HG03442 (cell line): Measurements from ENCODE around the gene SP6.

Experiments used
- ATAC-seq: cut with Tn5 transposase; IDR thresholded peaks from one replicate; pipeline ENCODE4 v1.9.1; 2021; ENCODE audit warnings: mild to moderate bottlenecking, moderate library complexity; ENCODE audit not compliant: unreplicated experiment

The SP6 gene

GRCh38 chr17:47879776-47880454 is 29.0 kb upstream of the SP6 start:
- no peak for ATAC-seq

GRCh38 chr17:47879028-47879585 is 28.1 kb upstream of the SP6 start:
- ATAC-seq: no peak

- ATAC-seq: no peak
Observed at GRCh38 chr17:47878203-47879027, 27.5 kb upstream of the SP6 start.

- ATAC-seq: no peak
Observed at GRCh38 chr17:47877368-47878034, 26.5 kb upstream of the SP6 start.

GRCh38 chr17:47875011-47875985 is 24.3 kb upstream of the SP6 start:
- no peak for ATAC-seq

GRCh38 chr17:47873200-47874090 is 22.5 kb upstream of the SP6 start:
- no peak for ATAC-seq

- no peak for ATAC-seq
Observed at GRCh38 chr17:47872651-47873161, 21.7 kb upstream of the SP6 start.

- ATAC-seq: no peak
Observed at GRCh38 chr17:47872019-47872650, 21.2 kb upstream of the SP6 start.

GRCh38 chr17:47871048-47871447 is 20.1 kb upstream of the SP6 start:
- no peak for ATAC-seq

- ATAC-seq: no peak
Observed at GRCh38 chr17:47870056-47870455, 19.1 kb upstream of the SP6 start.

- ATAC-seq: no peak
Observed at GRCh38 chr17:47869114-47869513, 18.2 kb upstream of the SP6 start.

- ATAC-seq: no peak
Observed at GRCh38 chr17:47867813-47868533, 17.0 kb upstream of the SP6 start.

GRCh38 chr17:47866941-47867340 is 16.0 kb upstream of the SP6 start:
- no peak for ATAC-seq

- ATAC-seq: no peak
Observed at GRCh38 chr17:47864791-47865216, 13.8 kb upstream of the SP6 start.

- ATAC-seq: no peak
Observed at GRCh38 chr17:47862621-47863440, 11.9 kb upstream of the SP6 start.

- no peak for ATAC-seq
Observed at GRCh38 chr17:47860386-47860785, 9.4 kb upstream of the SP6 start.
